ENCODE measurements around the gene MRM1.

- no peak for TF ChIP-seq CTCF (IDR thresholded peaks at IDR 0.05; ENCODE audit: insufficient read depth, low read depth, low read length)
- TF ChIP-seq EZH2 (IDR thresholded peaks at IDR 0.05; ENCODE audit: insufficient read depth, low read length): no peak
These were observed at the start of gene MRM1 for GRCh38 chr17:36601303-36602029.

Measured in astrocyte (in vitro differentiated cells and primary cell).